ENCODE results near the gene RBMXL2. TPM values are rescaled to one million over a fixed set of nuclear protein-coding genes. Genes with fewer than 3 reads are reported as not detected.

The RBMXL2 gene
- polyA plus RNA-seq, 1 of the 3 experiments (the other 2 are of a cell fraction), result not detected

DNA sequence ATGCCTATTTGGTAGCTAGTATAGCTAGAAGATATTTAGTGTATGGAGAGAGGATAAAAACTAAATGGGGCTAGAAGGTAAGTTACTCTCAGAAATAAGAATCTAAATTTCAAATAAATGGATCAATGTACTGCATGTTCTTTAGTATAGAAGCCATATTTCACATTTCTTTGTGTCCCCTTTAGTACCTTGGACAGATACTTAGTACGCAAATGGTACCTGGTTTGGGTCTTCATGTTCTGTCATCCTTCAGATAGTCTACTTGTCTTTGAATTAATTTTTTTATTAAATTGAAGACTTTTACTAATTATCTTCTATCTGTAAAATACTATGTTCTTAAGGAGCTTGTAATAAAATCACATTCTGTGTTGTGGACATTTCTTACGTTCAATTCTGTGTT, 26.3 kb upstream of the RBMXL2 start:
- H3K4me3 ChIP-seq (ENCODE audit: low read depth in 2 of 2, low read length in 1 of 2), result no peak overlapping the region
- no peaks in the 10 kb centered on the region for H3F3A ChIP-seq (replicated peaks; ENCODE audit: insufficient read depth)
- no peaks in the 10 kb centered on the region for H3K9me3 ChIP-seq
- CTCF ChIA-PET, result no interaction called here
- no peak overlapping the region for H3K9ac ChIP-seq
- no peaks in the 10 kb centered on the region for H3K27me3 ChIP-seq (ENCODE audit: insufficient read depth)
- 47% methylated on average over 2 of the region's 2 CpGs for WGBS (ENCODE audit: low lambda C conversion rate)
- H3K36me3 ChIP-seq (replicated peaks in 1 of 2; ENCODE audit: control insufficient read depth in 1 of 2, insufficient read depth in 2 of 2, low read length in 1 of 2), result no peaks in the 10 kb centered on the region
- no peaks in the 10 kb centered on the region for H3K9me2 ChIP-seq
- TF ChIP-seq FOSL2 (IDR thresholded peaks at IDR 0.05; ENCODE audit: borderline replicate concordance, low read depth) (no peak), YY1 (IDR thresholded peaks at IDR 0.05; ENCODE audit: low read depth) (no peak)
- H3K27ac ChIP-seq (ENCODE audit: low read depth in 2 of 2, low read length in 1 of 2), result no peak overlapping the region
- DNase-seq, result no peak
- H3K79me2 ChIP-seq (ENCODE audit: insufficient read depth), result no peaks in the 10 kb centered on the region
- H3K4me1 ChIP-seq (ENCODE audit: control insufficient read depth in 1 of 2, insufficient read depth in 2 of 2, low read depth in 1 of 2, low read length in 1 of 2), result no peaks in the 10 kb centered on the region
- POLR2A ChIA-PET, result no interaction called here
- no peak overlapping the region for H3K4me2 ChIP-seq
- H4K20me1 ChIP-seq (ENCODE audit: insufficient read depth), result no peaks in the 10 kb centered on the region
- H2AFZ ChIP-seq (ENCODE audit: low read depth), result no peak overlapping the region

DNA sequence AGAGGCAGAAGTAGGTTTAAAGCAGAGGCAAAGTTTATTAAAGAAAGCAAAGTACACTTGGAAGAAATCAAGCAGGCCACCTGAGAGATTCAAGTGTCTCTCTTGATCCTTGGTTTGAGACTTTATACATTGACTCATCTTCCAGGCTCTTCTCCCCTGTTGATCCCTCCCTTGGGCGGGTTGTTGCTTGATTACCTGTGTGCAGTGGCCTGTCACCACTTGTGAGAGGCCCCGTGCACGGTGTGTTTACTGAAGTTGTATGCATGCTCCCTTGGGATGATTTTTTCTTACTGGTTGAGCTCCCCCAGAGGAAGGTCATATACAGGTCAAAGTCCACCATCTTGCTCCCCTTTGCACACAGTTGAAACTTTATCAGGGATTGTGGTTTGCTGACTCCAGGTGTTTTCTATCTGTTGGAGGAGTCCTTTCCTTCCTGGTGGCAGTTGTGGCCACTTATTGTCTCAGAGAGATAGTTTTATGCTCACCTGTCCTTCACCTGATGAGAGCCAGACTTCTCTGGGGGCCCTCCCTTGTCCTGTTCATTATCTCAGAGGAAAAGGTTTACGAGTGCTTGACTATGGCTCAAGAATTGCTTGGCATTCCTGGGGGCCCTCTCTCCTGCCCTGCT, 16.3 kb upstream of the RBMXL2 start:
- 10% methylated on average over 4 of the region's 4 CpGs for WGBS (ENCODE audit: low lambda C conversion rate)
- no peaks in the 10 kb centered on the region for H3K9me3 ChIP-seq
- H3K4me2 ChIP-seq, result no peak overlapping the region
- H3K9me2 ChIP-seq, result no peaks in the 10 kb centered on the region
- H3K79me2 ChIP-seq (ENCODE audit: insufficient read depth), result no peaks in the 10 kb centered on the region
- H3K4me3 ChIP-seq (ENCODE audit: low read depth in 2 of 2, low read length in 1 of 2), result no peak overlapping the region
- H4K20me1 ChIP-seq (ENCODE audit: insufficient read depth), result no peaks in the 10 kb centered on the region
- H3F3A ChIP-seq (replicated peaks; ENCODE audit: insufficient read depth), result no peaks in the 10 kb centered on the region
- H3K9ac ChIP-seq, result no peak overlapping the region
- TF ChIP-seq, protein P1, sequence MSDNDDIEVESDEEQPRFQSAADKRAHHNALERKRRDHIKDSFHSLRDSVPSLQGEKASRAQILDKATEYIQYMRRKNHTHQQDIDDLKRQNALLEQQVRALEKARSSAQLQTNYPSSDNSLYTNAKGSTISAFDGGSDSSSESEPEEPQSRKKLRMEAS (IDR thresholded peaks at IDR 0.05; ENCODE audit: low read depth), result no peak
- TF ChIP-seq EZH2phosphoT487 (IDR thresholded peaks at IDR 0.05; ENCODE audit: borderline replicate concordance, low read depth) (no peak), TAF1 (IDR thresholded peaks at IDR 0.05; ENCODE audit: borderline replicate concordance, low read depth, low read length) (no peak), TEAD4 (IDR thresholded peaks at IDR 0.05; ENCODE audit: borderline replicate concordance, insufficient read depth) (no peak), RFX5 (IDR thresholded peaks at IDR 0.05; ENCODE audit: low read length) (no peak), FOSL2 (IDR thresholded peaks at IDR 0.05; ENCODE audit: borderline replicate concordance, low read depth) (no peak), GATA2 (CRISPR knock-in tag; IDR thresholded peaks at IDR 0.05) (no peak), FOXJ3 (CRISPR knock-in tag; IDR thresholded peaks at IDR 0.05) (no peak), NRF1 (IDR thresholded peaks at IDR 0.05; ENCODE audit: low read depth, low read length) (no peak), TCF12 (IDR thresholded peaks at IDR 0.05) (no peak), RAD21 (IDR thresholded peaks at IDR 0.05; ENCODE audit: low read length) (no peak), EP300 (IDR thresholded peaks at IDR 0.05; ENCODE audit: borderline replicate concordance in 1 of 2, low read depth in 1 of 2, low read length in 1 of 2) (no peak)
- TF ChIP-seq, protein P2, sequence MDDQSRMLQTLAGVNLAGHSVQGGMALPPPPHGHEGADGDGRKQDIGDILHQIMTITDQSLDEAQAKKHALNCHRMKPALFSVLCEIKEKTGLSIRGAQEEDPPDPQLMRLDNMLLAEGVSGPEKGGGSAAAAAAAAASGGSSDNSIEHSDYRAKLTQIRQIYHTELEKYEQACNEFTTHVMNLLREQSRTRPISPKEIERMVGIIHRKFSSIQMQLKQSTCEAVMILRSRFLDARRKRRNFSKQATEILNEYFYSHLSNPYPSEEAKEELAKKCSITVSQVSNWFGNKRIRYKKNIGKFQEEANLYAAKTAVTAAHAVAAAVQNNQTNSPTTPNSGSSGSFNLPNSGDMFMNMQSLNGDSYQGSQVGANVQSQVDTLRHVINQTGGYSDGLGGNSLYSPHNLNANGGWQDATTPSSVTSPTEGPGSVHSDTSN (IDR thresholded peaks at IDR 0.05), result no peak
- TF ChIP-seq, protein P3, sequence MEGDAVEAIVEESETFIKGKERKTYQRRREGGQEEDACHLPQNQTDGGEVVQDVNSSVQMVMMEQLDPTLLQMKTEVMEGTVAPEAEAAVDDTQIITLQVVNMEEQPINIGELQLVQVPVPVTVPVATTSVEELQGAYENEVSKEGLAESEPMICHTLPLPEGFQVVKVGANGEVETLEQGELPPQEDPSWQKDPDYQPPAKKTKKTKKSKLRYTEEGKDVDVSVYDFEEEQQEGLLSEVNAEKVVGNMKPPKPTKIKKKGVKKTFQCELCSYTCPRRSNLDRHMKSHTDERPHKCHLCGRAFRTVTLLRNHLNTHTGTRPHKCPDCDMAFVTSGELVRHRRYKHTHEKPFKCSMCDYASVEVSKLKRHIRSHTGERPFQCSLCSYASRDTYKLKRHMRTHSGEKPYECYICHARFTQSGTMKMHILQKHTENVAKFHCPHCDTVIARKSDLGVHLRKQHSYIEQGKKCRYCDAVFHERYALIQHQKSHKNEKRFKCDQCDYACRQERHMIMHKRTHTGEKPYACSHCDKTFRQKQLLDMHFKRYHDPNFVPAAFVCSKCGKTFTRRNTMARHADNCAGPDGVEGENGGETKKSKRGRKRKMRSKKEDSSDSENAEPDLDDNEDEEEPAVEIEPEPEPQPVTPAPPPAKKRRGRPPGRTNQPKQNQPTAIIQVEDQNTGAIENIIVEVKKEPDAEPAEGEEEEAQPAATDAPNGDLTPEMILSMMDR (IDR thresholded peaks at IDR 0.05), result no peak
- TF ChIP-seq, protein P4, sequence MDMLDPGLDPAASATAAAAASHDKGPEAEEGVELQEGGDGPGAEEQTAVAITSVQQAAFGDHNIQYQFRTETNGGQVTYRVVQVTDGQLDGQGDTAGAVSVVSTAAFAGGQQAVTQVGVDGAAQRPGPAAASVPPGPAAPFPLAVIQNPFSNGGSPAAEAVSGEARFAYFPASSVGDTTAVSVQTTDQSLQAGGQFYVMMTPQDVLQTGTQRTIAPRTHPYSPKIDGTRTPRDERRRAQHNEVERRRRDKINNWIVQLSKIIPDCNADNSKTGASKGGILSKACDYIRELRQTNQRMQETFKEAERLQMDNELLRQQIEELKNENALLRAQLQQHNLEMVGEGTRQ (IDR thresholded peaks at IDR 0.05; ENCODE audit: borderline replicate concordance, low read depth, low read length), result no peak
- no peak overlapping the region for H2AFZ ChIP-seq (ENCODE audit: low read depth)
- H3K27ac ChIP-seq (ENCODE audit: low read depth in 2 of 2, low read length in 1 of 2), result no peak overlapping the region
- H3K27me3 ChIP-seq (ENCODE audit: insufficient read depth), result no peaks in the 10 kb centered on the region; the same call in 1 of the 2 replicates
- CTCF ChIA-PET, result no interaction called here
- no peaks in the 10 kb centered on the region for H3K36me3 ChIP-seq (replicated peaks in 1 of 2; ENCODE audit: control insufficient read depth in 1 of 2, insufficient read depth in 2 of 2, low read length in 1 of 2)
- no peaks in the 10 kb centered on the region for H3K4me1 ChIP-seq (ENCODE audit: control insufficient read depth in 1 of 2, insufficient read depth in 2 of 2, low read depth in 1 of 2, low read length in 1 of 2)
- DNase-seq, result no peak
- POLR2A ChIA-PET, result no interaction called here

All from SK-N-SH (cell line).